ENCODE measurements around the gene ADAMTS17.

GRCh38 chr15:100253640-100254039 lies 88.1 kb downstream of the ADAMTS17 start:
- TF ChIP-seq YY1 (IDR thresholded peaks at IDR 0.05; ENCODE audit: insufficient read depth, insufficient read length): no peak
- TF ChIP-seq ZNF274 (IDR thresholded peaks at IDR 0.05; ENCODE audit: low read depth, low read length): no peak
- TF ChIP-seq SUZ12 (IDR thresholded peaks at IDR 0.05; ENCODE audit: extremely low read depth, insufficient read depth, insufficient read length): no peak
